Measurements from ENCODE around the gene MECP2. TPM values are rescaled to one million over a fixed set of nuclear protein-coding genes. Genes with fewer than 3 reads are reported as not detected.

The MECP2 gene
- total and polyA plus RNA-seq, 2 of the 13 experiments (the other 11 are each of a cell fraction or from before 2014, with no cell fraction given): 7.9 to 18.1 TPM

- ChIA-PET CTCF (ENCODE audit: low intra/inter-chr PET ratio, low total read pairs) (no interaction called here), POLR2A (interaction anchor here (1.4 to 1.5 kb wide), 2 partner anchors 9 to 16 kb away, joined by 3 to 6 read pairs; no protein-coding TSS in a partner anchor)
Measured at GRCh38 chrX:154022108-154022507, 75.4 kb downstream of the MECP2 start.

GRCh38 chrX:154021131-154021611 is 76.3 kb downstream of the MECP2 start:
- Histone ChIP-seq H3K4me3 (replicated peaks in 1 of 3; ENCODE audit: insufficient read depth in 1 of 3, low read depth in 2 of 3, low read length in 3 of 3) (no peak overlapping the region), H3K9me3 (ENCODE audit: low read length) (no peaks in the 10 kb centered on the region), H2AFZ (ENCODE audit: low read length) (no peak overlapping the region), H3K27me3 (ENCODE audit: control insufficient read depth in 1 of 2, insufficient read depth in 2 of 2, low read length in 2 of 2) (no peaks in the 10 kb centered on the region), H4K20me1 (ENCODE audit: insufficient read depth, low read length) (no peaks in the 10 kb centered on the region), H3K79me2 (ENCODE audit: insufficient read depth, low read length) (peaks cover 15% of the 10 kb centered on the region), H3K27ac (ENCODE audit: extremely low read length, insufficient read depth, low read length) (no peak overlapping the region), H3K4me1 (ENCODE audit: insufficient read depth, low read length) (peaks cover 44% of the 10 kb centered on the region), H3K4me2 (ENCODE audit: low read depth, low read length) (peak overlapping the region; percentile 78; the same call in 1 of the 2 replicates), H3K36me3 (replicated peaks in 1 of 2; ENCODE audit: control insufficient read depth in 1 of 2, insufficient read depth in 2 of 2, low read length in 2 of 2) (peaks cover 0 to 7% of the 10 kb centered on the region in 2 experiments; a peak in 1 of 5 replicates), H3K9ac (ENCODE audit: insufficient read depth, low read depth, low read length) (no peak overlapping the region)
- in situ Hi-C loops (cut with HindIII; ENCODE audit: extremely low pct_ligation_motif_present, low pct_unique_long_range_greater_than_20kb): no loop called here
- no peak for ATAC-seq
- intact Hi-C loops (cut with micrococcal nuclease; ENCODE audit: unreplicated experiment): loop anchor here (2.0 kb wide), 1 partner anchor 36 kb away; no protein-coding TSS in a partner anchor
- WGBS (ENCODE audit: low lambda C conversion rate): 89% methylated on average over 4 of the region's 11 CpGs
- TF ChIP-seq SKI (IDR thresholded peaks at IDR 0.05; ENCODE audit: partially characterized antibody): no peak
- no peak for TF ChIP-seq HIC2 (CRISPR knock-in tag; IDR thresholded peaks at IDR 0.05; ENCODE audit: low read depth)
- TF ChIP-seq ZNF724P (CRISPR knock-in tag; IDR thresholded peaks at IDR 0.05; ENCODE audit: borderline replicate concordance): no peak
- TF ChIP-seq ZNF687 (CRISPR knock-in tag; IDR thresholded peaks at IDR 0.05): peak; percentile 35; the same call in 1 of the 2 replicates
- no peak for TF ChIP-seq ZNF260 (CRISPR knock-in tag; IDR thresholded peaks at IDR 0.05; ENCODE audit: borderline replicate concordance, low read depth)
- peak; percentile 67; the same call in 1 of the 2 replicates for TF ChIP-seq ZBTB38 (CRISPR knock-in tag; IDR thresholded peaks at IDR 0.05)
- TF ChIP-seq AGO2 (optimal IDR thresholded peaks at IDR 0.05; ENCODE audit: low read depth, low read length): peak; percentile 66
- no peak for FAIRE-seq
- no peak for DNase-seq (ENCODE audit: low spot score)
- POLR2A ChIA-PET: interaction anchor here (1.3 to 1.8 kb wide), 4 partner anchors 9 to 17 kb away, joined by 3 to 6 read pairs (median 5); no protein-coding TSS in a partner anchor
- BruUV-seq (replicated peaks): no TSS peak
- CTCF ChIA-PET (ENCODE audit: low intra/inter-chr PET ratio, low total read pairs): no interaction called here

More at GRCh38 chrX:154022108-154022507, 75.4 kb downstream of the MECP2 start:
- Histone ChIP-seq H3K27ac (ENCODE audit: extremely low read length, insufficient read depth, low read length) (no peak overlapping the region), H3K27me3 (ENCODE audit: control insufficient read depth in 1 of 2, insufficient read depth in 2 of 2, low read length in 2 of 2) (no peaks in the 10 kb centered on the region), H3K4me1 (ENCODE audit: insufficient read depth, low read length) (peaks cover 44% of the 10 kb centered on the region), H3K36me3 (replicated peaks in 1 of 2; ENCODE audit: control insufficient read depth in 1 of 2, insufficient read depth in 2 of 2, low read length in 2 of 2) (peaks cover 0 to 3% of the 10 kb centered on the region in 2 experiments; a peak in 1 of 5 replicates), H3K4me2 (ENCODE audit: low read depth, low read length) (no peak overlapping the region), H2AFZ (ENCODE audit: low read length) (no peak overlapping the region), H4K20me1 (ENCODE audit: insufficient read depth, low read length) (no peaks in the 10 kb centered on the region), H3K9ac (ENCODE audit: insufficient read depth, low read depth, low read length) (no peak overlapping the region), H3K9me3 (ENCODE audit: low read length) (no peaks in the 10 kb centered on the region), H3K4me3 (replicated peaks in 1 of 3; ENCODE audit: insufficient read depth in 1 of 3, low read depth in 2 of 3, low read length in 3 of 3) (no peak overlapping the region), H3K79me2 (ENCODE audit: insufficient read depth, low read length) (peaks cover 15% of the 10 kb centered on the region)
- FAIRE-seq: no peak
- in situ Hi-C loops (cut with HindIII; ENCODE audit: extremely low pct_ligation_motif_present, low pct_unique_long_range_greater_than_20kb) (no loop called here), intact Hi-C loops (cut with micrococcal nuclease; ENCODE audit: unreplicated experiment) (no loop called here)
- ATAC-seq: no peak
- no peak for DNase-seq (ENCODE audit: low spot score)
- BruUV-seq (replicated peaks): no TSS peak
- TF ChIP-seq BORCS8-MEF2B (CRISPR knock-in tag; IDR thresholded peaks at IDR 0.05) (no peak), RBM22 (optimal IDR thresholded peaks at IDR 0.05; ENCODE audit: low read length) (peak; percentile 35)
- WGBS (ENCODE audit: low lambda C conversion rate): 100% methylated on average over 1 of the region's 5 CpGs
